Omental fat pad (tissue), 4 donors: ENCODE data around the gene SETD5. TPM values are rescaled to one million over a fixed set of nuclear protein-coding genes. Genes with fewer than 3 reads are reported as not detected.

Source experiments
- ATAC-seq: fragments of 150-250 bp; one replicate; pipeline ENCODE4 v1.9.1; 2016; ENCODE audit warnings: mild to moderate bottlenecking, moderate library complexity; ENCODE audit not compliant: low FRiP score
- DNase-seq: peaks from one replicate; pipeline ENCODE4 v3.0.0-alpha.2; 2019; ENCODE audit warnings: low spot score
- CTCF ChIP-seq, 3 donors: fragments of 450-650 bp; IDR thresholded peaks; one replicate each; pipeline ENCODE4 v1.5.1; 2016 to 2017; ENCODE audit warnings: antibody characterized with exemption in 3 of 3, mild to moderate bottlenecking in 3 of 3, moderate library complexity in 2 of 3
- total RNA-seq, 4 donors: library from RNA; depleted of rRNA; stranded (reverse); fragments of >200 nt; gene quantifications; one replicate each; pipeline ENCODE4 v1.1.0, GENCODE V29; 2016

The SETD5 gene
- total RNA-seq, 4 donors from 2014 or later: 86.4 to 120 (median 99.3) TPM

GRCh38 chr3:9498781-9499180 is 101.4 kb downstream of the SETD5 start:
- DNase-seq (no peak), ATAC-seq (no peak)
- TF ChIP-seq CTCF (IDR thresholded peaks at IDR 0.05): no peak

GRCh38 chr3:9499455-9500107 is 102.2 kb downstream of the SETD5 start:
- ATAC-seq: no peak
- no peak for DNase-seq
- TF ChIP-seq CTCF (IDR thresholded peaks at IDR 0.05): no peak

- no peak for TF ChIP-seq CTCF (IDR thresholded peaks at IDR 0.05)
- ATAC-seq (no peak), DNase-seq (no peak)
Observed at GRCh38 chr3:9500108-9501050, 103.0 kb downstream of the SETD5 start.

GRCh38 chr3:9501226-9501625 is 103.8 kb downstream of the SETD5 start:
- TF ChIP-seq CTCF (IDR thresholded peaks at IDR 0.05): no peak
- DNase-seq (no peak), ATAC-seq (no peak)

- DNase-seq (peak; percentile 84), ATAC-seq (peak; percentile 45)
- TF ChIP-seq CTCF (IDR thresholded peaks at IDR 0.05): peak in 1 of 3 donors; percentile 88
Observed at GRCh38 chr3:9503283-9503682, 105.9 kb downstream of the SETD5 start.

GRCh38 chr3:9507586-9508578 is 110.5 kb downstream of the SETD5 start:
- ATAC-seq: peak; percentile 48
- DNase-seq: no peak
- no peak for TF ChIP-seq CTCF (IDR thresholded peaks at IDR 0.05)
